Left renal cortex interstitium (tissue), 4 donors: ENCODE measurements around the gene POU1F1. TPM values are rescaled to one million over a fixed set of nuclear protein-coding genes. Genes with fewer than 3 reads are reported as not detected.
"Not testable (repeated sequence)": the region's sequence is repeated elsewhere in the genome, so short reads cannot be mapped to it uniquely, and the experiment has no call there.

Source experiments
- DNase-seq, 4 donors: peaks; one replicate each; pipeline ENCODE4 v3.0.0-alpha.2; 2013; ENCODE audit warnings: low read depth in 4 of 4, low spot score in 2 of 4, missing footprints in 1 of 4
- polyA plus RNA-seq, 4 donors: library from polyadenylated mRNA; unstranded; fragments of 120-200 nt; gene quantifications; one replicate each; pipeline ENCODE4 v1.2.1, GENCODE V29; 2013; ENCODE audit not compliant: insufficient read length in 4 of 4

POU1F1 gene
- polyA plus RNA-seq, 4 donors = 0.08 TPM; not detected in 3

- no peak for DNase-seq
Measured at GRCh38 chr3:87261925-87262324, 14.5 kb downstream of the POU1F1 start.

GRCh38 chr3:87260270-87260669 is 16.1 kb downstream of the POU1F1 start:
- peak in 3 of 4 donors; percentile 11 to 33 (median 13) for DNase-seq

GRCh38 chr3:87250009-87250408 is 26.4 kb downstream of the POU1F1 start:
- DNase-seq = no peak

GRCh38 chr3:87248831-87249230 is 27.6 kb downstream of the POU1F1 start:
- DNase-seq = no peak

- DNase-seq = not testable (repeated sequence)
Measured at GRCh38 chr3:87248231-87248630, 28.2 kb downstream of the POU1F1 start.

GRCh38 chr3:87247430-87247773 is 29.0 kb downstream of the POU1F1 start:
- no peak for DNase-seq

- no peak for DNase-seq
Measured at GRCh38 chr3:87246662-87247429, 29.5 kb downstream of the POU1F1 start.

- DNase-seq = no peak
Measured at GRCh38 chr3:87236093-87236492, 40.3 kb downstream of the POU1F1 start.

- DNase-seq = no peak
Measured at GRCh38 chr3:87233805-87234204, 42.6 kb downstream of the POU1F1 start.

GRCh38 chr3:87229113-87229512 is 47.3 kb downstream of the POU1F1 start:
- DNase-seq = no peak

- no peak for DNase-seq
Measured at GRCh38 chr3:87228316-87228715, 48.1 kb downstream of the POU1F1 start.

- peak in 1 of 4 donors; percentile 31 for DNase-seq
Measured at GRCh38 chr3:87227835-87228144, 48.6 kb downstream of the POU1F1 start.

- DNase-seq = peak; percentile 85 to 92 (median 89)
Measured at GRCh38 chr3:87227104-87227834, 49.1 kb downstream of the POU1F1 start, which contains the start of gene CHMP2B. TSS of gene CHMP2B (plus strand) at chr3:87227309. CDS start at chr3:87227523, 214 bp downstream.

GRCh38 chr3:87225659-87226058 is 50.7 kb downstream of the POU1F1 start:
- no peak for DNase-seq

- no peak for DNase-seq
Measured at GRCh38 chr3:87219611-87220010, 56.8 kb downstream of the POU1F1 start.

- no peak for DNase-seq
Measured at GRCh38 chr3:87218560-87218959, 57.8 kb downstream of the POU1F1 start.

Other genes starting within 250 kb of the POU1F1 start
- 10 to 100 TPM; 48.9 to 61.8 (median 52.0) TPM for gene CHMP2B, start 49.3 kb downstream of the POU1F1 start, polyA plus RNA-seq